HG02981 (cell line): ENCODE measurements around the gene FAM200B.
A peak's percentile ranks its signal among the peaks of the same experiment; 100 is the strongest.

Experiments used
- ATAC-seq: cut with Tn5 transposase; IDR thresholded peaks from one replicate; pipeline ENCODE4 v1.9.1; 2021; ENCODE audit warnings: mild to moderate bottlenecking, moderate library complexity; ENCODE audit not compliant: unreplicated experiment

The FAM200B gene

DNA sequence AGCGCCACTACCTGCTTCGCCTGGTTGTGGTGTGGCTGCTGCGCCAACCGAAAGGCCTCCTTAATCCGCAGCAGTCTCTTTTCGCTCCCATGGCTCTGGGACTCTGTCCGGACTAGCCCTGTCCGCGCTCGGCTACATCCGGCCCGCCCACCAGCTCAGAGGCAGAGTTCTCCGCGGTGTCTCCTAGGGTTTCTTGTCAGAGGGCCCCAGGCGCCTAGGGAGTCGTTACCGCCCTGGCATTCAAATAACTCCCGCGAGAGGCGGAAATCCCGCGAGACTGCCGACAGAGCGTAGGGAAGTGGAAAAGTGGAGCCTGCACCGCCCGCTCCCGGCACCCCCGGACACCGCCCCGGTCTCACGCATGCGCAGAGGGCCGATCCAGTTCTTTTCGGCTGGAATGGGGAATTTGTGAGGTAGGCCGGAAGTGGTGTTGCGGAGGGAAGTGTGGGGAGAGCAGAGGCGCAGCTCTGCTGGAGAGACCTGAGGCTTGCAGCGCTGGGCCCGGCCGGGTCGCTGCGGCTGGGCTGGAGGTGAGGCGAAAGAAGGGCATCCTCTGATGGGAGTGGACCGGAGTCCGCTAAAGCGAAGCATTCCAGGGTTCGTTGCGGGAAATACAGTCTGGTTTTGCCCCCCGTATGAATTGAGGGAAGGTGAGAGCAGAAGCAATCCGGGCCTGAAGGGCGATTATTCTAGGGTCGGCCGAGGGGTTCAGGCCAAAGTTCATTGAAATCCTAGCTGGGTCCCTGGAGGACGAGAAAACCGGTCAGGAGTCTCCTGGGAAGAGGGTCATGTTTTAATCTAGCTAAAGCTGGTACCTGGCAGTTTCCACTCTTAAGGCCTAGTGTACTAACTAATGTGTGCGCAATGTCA lies at the start of gene FAM200B:
FAM200B (plus strand) TSS at position 456 of the 870 bp plus-strand sequence. CDS start 5,151 bp downstream, outside the sequence.
- peak; percentile 88 for ATAC-seq

DNA sequence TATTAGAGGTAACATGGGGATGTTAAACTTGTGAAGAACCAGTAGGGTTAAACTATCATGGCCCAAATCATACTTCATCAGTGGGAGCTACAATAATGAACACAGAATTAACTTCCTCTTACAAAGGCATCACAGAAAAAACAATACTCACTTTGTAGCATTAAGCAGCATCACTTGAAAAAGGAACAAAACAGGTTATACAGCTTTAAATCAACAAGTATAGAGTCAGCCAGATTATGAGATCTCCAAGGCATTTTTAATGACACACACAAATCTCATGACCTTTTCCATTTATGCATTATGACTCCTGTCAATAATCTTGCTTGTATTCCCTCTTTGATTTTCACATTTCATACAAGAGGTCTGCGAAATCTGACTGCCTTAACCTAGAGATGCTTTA lies 44.8 kb upstream of the FAM200B start:
- ATAC-seq: no peak

DNA sequence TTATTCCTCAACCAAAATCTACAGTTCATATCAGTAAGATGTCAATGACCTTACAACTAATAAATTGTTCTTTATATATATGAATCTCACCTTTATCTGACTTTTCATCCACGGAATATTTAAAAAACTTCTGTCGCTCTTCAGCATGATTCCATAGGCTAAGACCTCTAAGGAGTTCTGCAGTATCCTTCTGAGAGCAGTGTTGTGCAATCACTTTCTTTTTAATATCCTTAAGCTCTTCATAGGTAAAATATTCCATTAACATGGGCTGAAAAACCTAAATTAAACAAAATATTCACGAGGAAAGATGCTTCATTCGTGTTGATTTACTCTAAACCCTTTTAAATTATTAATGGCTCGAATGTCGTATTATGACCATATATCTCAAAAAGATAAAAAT lies 43.2 kb upstream of the FAM200B start:
- ATAC-seq: no peak

DNA sequence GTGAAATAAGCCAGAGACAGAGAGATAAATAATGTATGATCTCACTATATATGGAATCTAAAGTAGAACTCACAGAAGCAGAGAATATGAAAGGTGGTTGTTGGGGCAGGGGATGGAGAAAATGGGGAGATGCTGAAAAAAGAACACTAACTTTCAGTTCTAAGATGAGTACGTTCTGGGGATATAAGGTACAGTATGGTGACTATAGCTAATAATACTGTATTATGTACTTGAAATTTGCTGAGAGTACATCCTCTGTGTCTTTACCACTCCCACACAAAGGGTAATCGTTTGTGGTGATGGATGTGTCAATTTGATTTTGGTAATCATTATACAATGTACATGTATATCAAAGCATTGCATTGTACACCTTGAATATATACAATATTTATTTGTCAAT lies 33.0 kb upstream of the FAM200B start:
- ATAC-seq: peak; percentile 40

DNA sequence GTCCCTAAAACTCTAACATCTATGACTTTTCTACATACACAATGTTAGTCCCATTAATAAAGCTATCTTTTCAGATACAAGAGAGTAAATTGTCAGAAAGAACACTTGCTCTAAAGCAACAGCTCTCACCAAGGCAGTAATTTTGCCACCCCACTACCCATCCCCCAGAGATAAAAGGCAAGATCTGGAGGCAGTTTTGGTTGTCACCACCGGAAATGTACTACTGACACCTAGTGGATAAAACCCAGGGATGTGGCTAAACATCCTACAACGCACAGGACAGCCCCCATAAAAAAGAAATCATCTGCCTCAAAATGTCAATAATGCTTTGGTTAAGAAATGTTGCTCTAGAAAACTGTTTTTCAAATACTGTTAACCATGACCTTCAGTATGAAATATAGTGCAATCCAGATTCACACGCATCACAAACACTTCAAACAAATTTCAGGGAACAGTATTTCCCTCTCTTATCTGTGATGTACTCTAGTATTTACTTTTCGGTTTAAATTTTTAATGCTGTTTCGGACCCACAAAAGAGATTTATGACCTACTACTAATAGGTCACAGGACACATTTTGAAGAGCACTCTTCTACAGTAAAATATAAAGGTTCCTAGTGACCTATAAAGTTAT lies 31.6 kb upstream of the FAM200B start:
- no peak for ATAC-seq

DNA sequence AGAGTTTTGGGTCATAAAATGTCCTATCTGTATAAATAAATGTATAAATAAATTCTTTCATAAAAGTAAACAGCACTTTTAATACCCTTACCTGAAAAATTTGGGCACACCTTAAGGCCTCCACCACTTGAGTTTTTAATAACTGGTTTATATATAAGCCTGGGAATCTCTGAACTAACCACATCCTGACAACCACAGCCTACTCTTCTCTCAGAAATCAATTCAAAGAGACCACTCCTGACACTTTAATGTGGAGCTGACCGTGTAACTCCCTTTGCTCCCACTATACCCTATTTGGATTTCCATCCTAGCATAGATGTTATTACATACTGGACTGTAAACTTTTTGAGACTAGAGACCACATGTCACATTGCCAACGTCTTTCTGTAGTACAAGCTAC lies 30.0 kb upstream of the FAM200B start:
- ATAC-seq: no peak

DNA sequence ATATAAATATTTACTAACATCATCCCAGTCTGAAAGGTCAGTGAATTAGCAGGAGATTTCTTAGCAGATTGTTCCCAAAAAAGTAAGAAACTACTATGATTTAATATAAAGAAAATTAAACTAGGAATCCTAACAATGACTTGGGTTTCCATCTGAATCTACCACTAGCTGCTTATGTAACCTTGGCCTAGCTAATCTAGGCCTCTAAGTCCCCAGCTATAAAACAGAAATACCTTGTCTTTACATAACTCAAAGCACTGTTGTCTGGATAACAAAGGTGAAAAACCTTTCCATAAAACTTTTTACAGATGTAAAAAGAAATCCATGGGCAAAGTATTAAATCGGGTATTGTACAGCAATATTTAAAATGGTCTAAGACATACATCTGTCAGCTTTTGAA lies 29.4 kb upstream of the FAM200B start:
- ATAC-seq: no peak

DNA sequence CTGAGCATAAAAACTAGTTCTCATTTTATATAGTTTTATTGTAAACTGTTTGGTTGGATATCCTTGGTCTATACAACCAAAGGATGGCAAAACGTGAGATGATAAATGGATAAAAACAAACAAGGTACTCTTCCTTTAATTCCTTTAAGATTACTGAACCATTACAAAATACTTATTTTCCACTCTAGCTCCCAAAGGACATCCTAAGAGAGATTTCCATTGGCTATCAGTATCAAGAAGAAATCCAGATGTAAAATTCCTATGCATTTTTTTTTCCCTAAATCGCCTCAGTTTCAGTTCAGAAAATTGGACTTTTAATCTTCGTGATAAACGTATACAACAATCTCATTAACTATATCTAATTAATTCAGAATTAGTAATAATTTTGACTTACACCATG lies 28.8 kb upstream of the FAM200B start:
- ATAC-seq: no peak

DNA sequence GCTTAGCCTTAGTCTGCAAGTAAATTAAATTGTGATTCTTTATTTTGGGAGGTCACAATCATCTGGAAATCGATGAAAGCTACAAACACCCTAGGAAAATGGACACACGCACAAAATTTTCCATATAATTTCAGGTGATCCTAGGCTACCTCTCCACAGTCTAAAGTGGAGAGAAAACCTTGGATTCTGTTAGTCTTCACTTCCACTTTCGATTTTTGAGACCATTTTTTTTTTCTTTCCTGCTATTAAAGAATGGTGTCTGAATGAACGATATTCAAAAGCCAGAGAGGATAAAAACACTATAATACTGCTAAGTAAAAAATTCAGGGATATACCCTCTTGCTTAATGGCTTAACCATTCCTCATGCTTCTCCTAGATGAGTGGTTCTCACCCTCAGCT lies 28.2 kb upstream of the FAM200B start:
- no peak for ATAC-seq

DNA sequence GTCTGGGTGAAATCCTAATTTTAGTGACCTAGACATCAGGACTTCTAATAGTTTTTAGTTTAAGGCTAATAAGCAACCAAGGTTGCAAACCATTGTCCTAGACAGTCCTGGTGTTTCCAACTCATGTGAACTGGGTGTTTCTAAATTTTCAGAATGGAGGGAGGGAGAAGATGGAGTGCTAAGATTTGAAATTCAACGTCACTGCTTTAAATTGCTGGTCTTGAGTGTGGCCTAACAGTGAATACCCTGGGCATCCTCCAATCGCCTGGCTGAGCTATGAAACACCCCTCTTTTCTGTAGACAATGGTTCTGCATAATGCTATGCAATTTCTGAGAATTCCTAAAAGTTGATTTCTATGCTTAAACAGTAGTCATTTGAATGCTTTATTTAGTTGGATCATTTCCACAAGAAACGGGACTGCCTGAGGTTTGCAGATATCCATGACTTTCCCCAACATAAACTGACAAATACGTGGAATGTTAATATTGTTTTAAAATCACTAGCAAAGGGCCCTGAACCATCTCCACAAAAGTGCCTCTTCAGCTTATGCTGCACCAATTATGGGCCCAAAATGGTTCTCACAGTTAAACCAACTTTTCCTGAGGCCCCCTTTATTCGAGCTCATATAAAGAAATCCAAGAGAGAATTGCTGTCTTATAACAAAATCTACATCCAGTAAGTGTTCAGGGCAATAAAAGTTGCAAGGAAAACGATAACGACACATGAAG lies 27.6 kb upstream of the FAM200B start:
- no peak for ATAC-seq

DNA sequence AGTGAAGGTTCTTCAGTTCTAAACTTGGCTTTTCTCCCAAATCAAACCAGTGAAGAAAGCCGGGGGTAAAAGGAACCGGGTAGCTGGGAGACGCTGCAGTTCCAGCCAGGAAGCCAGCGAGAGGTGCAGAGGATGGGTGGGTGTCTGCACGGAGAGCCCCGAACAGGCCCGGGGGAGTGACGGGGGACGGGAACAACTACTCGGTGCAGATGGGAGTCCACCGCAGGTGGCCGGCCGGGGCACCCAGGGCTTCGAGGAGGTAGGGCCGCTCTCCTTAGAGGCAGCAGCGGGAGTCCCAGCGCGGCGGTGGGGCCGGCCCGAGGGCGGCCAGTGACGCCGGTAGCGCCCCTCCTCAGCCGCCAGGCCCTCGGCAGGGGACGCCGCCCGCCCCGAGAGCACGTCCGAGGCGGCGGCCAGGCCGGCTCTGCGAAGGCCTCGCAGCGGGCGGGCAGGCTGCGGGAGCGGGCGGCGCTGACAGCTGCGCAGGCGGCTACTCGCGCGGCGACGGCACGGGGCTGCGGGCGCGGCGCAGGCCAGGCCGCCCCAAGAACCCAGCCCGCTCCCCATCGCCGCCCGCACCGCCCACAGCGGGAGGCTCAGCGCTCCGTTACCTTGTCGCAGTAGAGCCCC lies 26.9 kb upstream of the FAM200B start:
- ATAC-seq: peak; percentile 40

DNA sequence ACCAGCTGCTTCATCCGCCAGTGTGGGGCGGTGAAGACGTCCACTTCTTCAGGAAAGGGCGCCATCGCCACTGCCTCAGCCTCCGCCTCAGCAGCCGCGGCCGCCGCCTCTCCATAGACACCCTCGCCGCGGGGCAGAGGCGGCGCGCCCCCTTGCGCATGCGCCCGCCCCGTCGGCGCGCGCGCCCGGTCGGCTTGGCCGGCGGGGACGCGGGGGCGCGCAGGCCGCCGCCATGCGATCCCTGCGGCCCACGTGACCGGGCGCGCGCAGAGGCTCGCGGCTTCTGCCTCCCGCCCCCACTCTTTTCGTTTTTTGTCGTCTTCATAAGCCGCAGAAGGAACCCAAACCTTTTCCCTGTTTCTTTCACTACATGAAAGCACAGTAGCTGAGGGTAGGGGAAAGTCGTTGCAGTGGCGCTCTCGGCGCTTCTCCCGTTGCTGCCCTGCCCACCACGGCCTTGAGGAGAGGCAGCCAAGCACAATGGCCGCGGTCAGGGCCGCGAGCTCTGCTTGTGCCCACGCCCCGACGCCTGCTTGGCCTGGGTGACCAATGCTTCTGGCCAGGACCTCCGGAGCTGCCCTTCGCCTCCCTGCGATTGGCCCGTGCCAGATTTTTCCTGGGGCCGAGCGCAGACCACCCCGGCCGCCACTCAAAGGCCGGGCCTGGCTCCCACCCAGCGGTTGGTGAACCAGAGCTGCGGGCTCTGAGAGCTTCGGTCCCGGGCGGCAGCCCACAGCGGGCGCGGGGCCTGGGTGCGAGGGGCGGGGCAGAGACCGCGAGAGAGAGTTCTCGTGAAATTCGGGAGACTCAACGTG lies 26.2 kb upstream of the FAM200B start, which contains the start of gene FBXL5:
FBXL5 (minus strand) TSS at position 135 of the 815 bp plus-strand sequence; CDS start at position 65, 70 bp downstream.
- ATAC-seq: peak; percentile 66

DNA sequence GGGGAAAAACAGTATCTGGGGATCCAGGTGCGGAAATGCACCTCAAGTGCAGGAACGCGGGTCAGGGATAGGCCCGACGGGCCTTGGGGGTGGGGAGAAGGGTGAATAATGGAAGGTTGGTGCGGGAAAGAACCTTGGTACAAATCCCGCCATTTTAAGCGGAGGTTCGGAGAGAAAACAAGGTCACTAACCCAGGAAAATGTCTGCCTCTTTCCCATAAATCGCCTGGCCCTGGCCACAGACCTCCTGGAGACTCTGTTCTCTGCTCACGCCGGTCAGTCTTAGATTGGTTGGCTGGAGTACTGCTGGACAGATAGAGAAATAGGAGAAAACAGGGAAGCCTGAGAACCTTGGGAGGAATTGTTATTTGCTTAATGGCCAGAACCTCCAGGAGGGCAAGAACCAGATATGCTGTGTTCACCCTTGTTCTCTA lies 25.6 kb upstream of the FAM200B start:
- ATAC-seq: no peak

DNA sequence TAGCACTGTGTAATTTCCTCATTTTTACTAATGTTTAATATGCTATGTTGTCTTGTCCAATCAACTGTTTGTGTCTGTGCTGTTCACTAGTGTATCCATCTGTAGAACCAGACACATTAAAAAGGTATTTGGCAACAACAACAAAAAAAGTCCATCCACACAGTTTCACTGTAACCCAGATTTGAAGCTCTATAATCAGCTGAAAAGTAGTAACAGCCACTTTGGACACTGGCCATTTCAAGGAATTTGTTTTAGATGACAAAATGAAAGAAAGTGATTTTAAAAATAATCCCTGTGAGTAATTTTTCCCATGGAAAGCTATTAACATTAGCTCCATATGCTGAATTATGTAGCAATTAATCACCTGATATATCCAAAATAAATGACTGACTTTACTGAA lies 24.3 kb upstream of the FAM200B start:
- ATAC-seq: no peak

DNA sequence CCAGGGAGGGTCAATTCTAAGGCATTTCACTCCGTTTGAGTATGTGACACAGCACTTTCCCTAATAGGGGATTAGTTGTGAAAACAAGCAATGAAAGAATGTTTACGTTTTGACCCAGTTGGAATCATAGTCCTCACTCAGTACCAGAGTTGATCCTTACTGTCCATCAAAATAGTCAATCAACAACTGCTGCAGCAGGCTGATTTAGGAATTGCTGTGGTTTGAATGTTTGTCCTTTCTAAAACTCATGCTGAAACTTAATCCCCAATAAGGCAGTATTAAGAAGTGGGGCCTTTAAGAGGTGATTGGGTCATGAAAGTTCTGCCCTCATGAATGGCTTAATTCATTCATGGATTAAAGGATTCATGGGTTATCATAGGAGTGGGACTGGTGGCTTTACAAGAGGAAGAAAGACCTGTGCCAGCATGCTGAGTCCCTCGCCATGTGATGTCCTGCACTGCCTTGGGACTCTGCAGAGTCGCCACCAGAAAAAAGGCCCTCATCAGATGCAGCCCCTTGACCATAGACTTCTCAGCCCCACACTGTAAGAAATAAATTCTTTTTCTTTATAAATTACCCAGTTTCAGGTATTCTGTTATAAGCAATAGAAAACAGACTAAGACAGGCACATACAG lies 23.4 kb upstream of the FAM200B start:
- ATAC-seq: no peak

DNA sequence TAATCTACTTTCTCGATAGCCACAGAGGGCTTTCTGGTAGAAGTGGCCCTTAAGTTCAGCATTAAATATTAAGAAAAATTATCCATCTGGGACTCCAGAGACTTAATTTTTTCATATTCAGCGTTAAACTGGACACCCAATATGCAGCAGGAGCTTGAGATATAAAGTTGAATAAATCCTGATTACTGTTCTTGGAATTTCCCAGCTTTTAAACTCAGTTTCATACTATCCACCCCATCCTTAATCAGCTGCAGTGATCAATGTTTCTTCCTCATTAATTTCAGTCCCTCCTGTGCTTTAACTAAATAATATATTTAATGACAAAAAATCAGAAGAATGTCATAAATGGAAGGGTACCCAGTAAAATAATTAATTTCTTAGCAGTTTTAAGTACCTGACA lies 22.8 kb upstream of the FAM200B start:
- ATAC-seq: no peak

DNA sequence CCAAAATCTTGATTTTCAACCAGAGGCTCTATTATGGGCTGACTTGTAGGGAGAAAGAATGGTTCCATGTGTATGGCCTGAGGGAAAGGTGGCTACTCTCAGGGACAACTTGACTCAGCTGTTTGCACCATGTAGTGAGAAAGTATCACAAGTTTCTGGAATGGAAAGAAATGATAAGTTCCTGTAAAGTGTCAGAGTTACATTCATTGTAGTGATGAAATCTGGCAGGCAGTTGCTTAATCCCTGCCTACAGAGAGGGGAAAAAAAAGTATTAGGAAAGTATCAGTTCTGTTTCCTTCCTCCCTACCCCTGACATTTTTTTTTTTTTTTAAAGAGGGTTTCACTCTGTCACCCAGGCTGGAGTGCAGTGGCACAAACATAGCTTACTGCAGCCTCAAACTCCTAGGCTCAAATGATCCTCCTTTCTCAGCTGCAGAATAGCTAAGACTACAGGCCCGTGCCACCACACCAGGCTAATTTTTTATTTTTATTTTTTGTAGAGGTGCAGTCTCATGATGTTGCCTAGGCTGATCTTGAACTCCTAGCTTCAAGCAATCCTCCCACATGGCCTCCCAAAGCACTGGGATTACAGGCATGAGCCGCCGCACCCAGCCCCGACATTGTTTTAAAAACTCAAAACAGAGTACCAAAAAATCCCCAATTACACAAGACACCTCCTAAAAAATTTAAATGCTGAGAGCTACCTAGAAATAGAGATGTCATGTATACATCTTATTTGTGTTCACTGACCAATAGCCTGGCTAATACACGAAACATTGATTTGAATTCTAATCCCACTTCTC lies 21.7 kb upstream of the FAM200B start:
- ATAC-seq: no peak

DNA sequence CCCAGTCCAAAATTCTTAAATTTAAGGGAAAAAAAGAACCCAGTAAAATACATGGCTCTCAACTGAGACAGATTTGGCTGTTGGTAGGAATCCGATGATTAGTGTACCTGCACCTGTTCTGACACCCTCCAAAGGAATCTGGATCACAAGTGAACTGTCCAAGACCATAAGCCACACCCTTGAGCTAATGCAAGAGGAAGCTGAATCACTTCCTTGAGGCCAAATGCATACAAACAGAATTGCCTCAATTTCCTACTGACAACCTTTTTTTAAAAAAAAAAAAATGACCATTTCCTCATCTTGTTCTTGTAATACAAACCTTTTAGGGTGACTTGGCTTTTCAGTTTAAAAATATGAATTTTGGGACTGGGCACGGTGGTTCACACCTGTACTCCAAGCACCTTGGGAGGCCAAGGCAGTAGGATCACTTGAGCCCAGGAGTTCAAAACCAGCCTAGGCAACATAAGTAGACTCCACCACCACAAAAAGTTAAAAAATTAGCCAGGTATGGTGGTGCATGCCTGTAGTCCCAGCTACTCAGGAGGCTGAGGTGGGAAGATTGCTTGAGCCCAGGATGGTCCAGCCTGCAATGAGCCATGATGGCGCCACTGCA lies 15.8 kb upstream of the FAM200B start:
- ATAC-seq: no peak

DNA sequence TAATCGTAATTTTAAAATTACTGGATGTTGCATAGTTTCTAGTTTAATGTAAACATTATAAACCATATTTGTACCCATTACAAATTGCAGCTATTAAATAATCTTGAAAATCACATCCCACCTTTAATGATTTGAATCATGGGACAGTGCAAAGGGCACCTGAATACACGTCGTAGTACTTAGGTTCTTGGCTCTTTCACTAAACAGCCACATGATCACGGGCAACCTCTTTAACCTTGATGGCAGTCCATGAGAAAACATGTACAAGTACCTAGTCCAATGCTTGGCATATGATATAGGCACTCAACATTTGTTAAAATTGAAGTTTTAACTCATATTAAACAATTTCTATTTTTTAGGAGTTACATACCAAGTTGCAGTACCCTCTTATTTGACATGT lies 14.6 kb upstream of the FAM200B start:
- ATAC-seq: no peak
